AG09319 (cell line): ENCODE results near the gene GTF3A.
"Not testable (repeated sequence)": the region's sequence is repeated elsewhere in the genome, so short reads cannot be mapped to it uniquely, and the experiment has no call there.

Experiments
- DNase-seq: peaks from one replicate; pipeline ENCODE4 v3.0.0-alpha.2; 2010; ENCODE audit warnings: low read depth; ENCODE audit errors: extremely low read depth
- TF ChIP-seq, protein P1 (sequence below): IDR thresholded peaks from 2 replicates; pipeline ENCODE4 v1.5.1; 2011; ENCODE audit warnings: low read depth, mild to moderate bottlenecking, inconsistent platforms, low read length, moderate library complexity

GTF3A gene

DNA sequence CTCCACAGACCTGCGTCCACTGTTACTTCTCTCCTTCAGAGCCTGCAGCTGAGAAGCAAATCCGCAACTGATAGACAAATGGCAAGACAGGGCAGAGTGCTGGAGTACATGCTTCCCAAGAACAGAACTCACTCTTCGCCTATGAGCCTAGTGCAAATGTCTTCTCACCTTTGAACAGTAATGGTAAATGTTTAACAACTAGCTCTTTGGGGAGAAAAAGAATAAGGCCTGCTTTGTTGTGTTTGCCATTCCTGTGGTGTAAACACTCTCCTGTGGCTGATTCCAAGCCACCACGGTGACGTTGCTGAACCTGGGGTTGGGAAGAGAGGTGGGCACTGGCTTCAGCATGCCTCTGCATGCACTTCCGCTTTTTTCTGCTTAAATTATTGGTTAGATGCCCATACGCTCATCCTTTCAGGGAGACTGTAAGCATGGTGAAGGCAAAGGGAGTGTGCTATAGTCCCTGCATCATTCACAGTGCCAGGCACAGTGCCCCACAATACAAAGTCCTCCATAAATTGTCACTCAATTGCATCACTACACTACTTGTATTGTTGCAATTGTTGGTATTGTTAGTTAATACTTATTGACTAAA lies 28.1 kb upstream of the GTF3A start:
- TF ChIP-seq, protein P1, sequence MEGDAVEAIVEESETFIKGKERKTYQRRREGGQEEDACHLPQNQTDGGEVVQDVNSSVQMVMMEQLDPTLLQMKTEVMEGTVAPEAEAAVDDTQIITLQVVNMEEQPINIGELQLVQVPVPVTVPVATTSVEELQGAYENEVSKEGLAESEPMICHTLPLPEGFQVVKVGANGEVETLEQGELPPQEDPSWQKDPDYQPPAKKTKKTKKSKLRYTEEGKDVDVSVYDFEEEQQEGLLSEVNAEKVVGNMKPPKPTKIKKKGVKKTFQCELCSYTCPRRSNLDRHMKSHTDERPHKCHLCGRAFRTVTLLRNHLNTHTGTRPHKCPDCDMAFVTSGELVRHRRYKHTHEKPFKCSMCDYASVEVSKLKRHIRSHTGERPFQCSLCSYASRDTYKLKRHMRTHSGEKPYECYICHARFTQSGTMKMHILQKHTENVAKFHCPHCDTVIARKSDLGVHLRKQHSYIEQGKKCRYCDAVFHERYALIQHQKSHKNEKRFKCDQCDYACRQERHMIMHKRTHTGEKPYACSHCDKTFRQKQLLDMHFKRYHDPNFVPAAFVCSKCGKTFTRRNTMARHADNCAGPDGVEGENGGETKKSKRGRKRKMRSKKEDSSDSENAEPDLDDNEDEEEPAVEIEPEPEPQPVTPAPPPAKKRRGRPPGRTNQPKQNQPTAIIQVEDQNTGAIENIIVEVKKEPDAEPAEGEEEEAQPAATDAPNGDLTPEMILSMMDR, result no peak
- no peak for DNase-seq

DNA sequence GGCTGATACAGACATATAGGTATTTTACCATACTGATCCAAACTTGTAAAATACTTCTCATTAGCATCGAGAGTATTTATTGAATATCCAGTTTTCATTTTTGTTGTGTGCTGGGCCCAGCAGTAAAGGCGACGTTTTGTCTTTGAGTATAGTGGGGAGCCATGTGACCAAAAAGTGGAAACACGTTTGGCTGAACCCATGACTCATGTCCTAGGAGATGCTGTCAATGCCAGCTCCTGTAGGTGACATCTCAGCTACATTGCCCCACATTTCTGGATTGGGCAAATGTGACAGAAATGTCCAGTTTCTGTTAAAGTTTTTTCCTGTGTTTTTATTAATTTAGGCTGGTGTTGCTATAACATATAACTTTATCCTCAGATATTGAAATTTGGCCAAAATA lies 26.1 kb upstream of the GTF3A start:
- no peak for DNase-seq
- TF ChIP-seq, protein P1, result no peak

DNA sequence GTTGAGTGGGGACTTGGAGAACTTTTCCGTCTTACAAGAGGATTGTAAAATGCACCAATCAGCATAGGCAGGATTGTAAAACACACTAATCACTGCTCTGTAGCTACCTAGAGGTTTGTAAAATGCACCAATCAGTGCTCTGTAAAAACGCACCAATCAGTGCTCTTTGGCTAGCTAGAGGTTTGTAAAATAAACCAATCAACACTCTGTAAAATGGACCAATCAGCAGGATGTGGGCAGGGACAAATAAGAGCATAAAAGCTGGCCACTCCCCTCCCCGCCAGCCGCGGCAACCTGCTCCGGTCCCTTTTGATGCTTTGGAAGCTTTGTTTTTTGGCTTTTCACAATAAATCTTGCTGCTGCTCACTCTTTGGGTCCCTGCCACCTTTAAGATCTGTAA lies 24.0 kb upstream of the GTF3A start:
- not testable (repeated sequence) for DNase-seq

DNA sequence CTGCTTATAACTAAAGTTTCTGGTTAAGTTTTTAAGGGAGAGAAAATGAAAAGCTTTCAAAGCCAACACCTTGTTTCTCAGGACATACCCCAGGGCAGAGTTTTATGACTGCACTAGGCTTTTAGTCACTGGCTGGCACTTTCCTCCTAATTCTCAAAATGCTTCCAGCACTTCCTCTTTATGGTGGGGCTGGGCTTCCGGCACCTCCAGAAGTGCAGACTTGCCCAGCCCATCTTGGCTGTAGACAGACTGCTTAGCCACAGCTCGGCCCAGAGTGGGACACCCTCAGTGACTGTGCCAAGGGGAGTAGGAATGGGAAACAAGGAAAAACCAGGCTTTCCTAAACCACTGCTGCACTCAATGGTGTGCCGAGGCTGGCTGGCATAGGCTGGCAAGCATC lies 23.2 kb upstream of the GTF3A start:
- TF ChIP-seq, protein P1, result no peak
- DNase-seq, result no peak

DNA sequence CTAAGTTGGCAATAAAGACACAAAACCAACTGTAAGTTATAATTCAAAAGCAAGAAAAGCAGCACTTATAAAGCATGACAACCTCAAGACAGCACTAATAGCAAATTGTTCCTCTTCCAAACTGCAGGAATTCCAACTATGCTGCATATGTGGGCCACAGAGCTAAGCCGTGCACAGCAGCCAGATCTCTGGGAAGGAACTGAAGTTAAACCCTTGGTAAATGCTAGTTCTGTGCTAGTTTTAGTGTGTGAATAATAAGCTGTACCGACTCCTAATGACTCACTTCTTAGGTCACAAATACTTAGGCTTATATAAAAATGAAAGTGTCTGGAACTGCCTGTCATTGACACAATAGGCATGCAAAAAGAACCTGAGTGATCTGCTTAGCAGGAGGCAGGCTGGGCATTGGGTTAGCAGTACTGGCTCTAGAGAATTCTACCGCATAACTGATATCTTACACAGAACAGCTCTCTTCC lies 21.2 kb upstream of the GTF3A start:
- TF ChIP-seq, protein P1, result no peak
- DNase-seq, result no peak

DNA sequence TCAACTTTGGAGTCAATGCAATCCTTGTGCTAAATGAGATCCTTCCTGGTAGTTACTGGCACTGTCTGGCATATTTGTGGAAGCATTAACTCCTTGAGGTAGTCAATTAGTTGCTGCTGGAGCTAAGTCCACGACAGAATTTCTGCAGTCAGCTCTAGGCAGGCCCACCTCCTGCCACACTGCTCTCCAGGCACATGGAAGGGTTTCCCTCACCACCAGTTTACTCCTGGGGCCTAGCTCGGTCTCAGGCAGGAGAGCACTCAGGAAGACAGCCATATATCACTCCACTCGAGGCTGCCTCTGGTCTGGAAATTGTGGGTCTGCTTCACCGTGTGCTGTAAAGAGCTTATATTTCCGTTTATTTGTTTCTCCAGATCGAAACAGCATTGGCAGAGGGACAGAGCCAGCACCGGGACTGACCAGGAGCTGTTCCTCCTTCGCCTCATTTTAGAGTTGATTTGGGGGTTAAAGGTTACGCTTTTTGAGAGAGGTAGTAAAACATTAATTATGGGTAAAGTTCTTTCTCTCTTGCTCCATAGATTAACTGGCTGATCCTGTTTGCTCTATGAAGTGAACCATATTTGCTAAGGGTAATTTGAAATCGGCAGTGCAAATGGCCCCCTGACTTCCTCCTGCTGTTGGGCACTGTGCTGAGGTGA lies 20.6 kb upstream of the GTF3A start:
- TF ChIP-seq, protein P1, result no peak
- no peak for DNase-seq

DNA sequence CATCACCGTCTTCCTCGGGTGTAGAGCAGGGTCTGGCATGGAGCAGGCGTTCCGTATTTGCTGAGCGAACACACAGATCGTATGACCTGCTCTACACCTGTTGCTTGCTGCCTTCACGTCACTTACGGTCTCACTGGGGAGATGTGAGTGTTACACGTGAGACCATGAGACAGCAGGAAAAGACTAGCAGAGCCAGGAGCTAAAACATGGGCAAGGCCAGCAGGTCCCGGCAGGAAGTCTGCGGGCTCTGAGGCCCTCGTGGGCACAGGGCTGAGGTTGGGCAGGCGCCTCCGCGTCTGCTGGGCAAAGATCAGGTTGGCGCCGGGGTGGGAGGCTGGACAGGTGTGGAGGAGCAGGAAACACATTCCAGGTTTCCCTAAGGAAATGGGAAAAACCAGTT lies 19.7 kb upstream of the GTF3A start:
- no peak for DNase-seq

More for the DNA sequence above, 19.7 kb upstream of the GTF3A start:
- TF ChIP-seq, protein P1, result no peak
